ENCODE data around the gene GLT6D1. TPM values are rescaled to one million over a fixed set of nuclear protein-coding genes. Genes with fewer than 3 reads are reported as not detected.

Gene GLT6D1
- total and polyA plus RNA-seq, 2 of the 4 experiments (the other 2 are of a cell fraction), result not detected

DNA sequence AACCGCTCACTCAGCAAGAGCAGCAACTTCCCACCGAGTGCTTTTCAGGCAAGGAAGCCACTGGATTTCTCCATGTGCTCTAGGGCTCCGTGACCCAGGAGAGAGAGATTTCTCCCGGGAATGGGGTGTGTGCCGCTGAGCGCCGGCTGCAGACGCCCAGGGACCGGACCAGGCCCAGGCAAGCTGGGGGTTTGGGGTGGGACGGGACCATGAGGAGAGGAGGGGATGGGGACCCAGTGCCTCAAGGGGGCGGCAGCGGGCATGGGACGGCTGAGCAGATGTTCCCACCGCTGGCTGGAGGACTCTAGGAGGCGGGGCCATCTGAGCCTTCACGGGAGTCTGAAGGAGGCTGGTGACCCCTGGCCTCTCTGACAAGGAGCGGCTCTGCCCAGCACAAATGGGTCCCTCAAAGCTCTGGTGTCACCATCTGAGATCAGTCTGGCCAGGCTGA, 32.3 kb upstream of the GLT6D1 start:
- dilution Hi-C loops (cut with HindIII; ENCODE audit: low sequenced_read_pairs, unreplicated experiment), result no loop called here
- no peak overlapping the region for H2AFZ ChIP-seq (replicated peaks; ENCODE audit: low read length, poor library complexity)
- ATAC-seq (ENCODE audit: low read depth), result no peak
- no peak overlapping the region for H3K4me2 ChIP-seq (ENCODE audit: low read depth, low read length)
- H2BK20ac ChIP-seq (ENCODE audit: low read depth, low read length), result no peak overlapping the region
- 36% methylated on average over 9 of the region's 17 CpGs; no CpG with 5 or more reads in 1 of the 2 experiments for WGBS, 2 experiments (ENCODE audit: extremely low coverage in 2 of 2, insufficient read length in 1 of 2)
- peaks cover 3% of the 10 kb centered on the region; the same call in 1 of the 2 replicates for H3K9me3 ChIP-seq (ENCODE audit: control insufficient read depth, insufficient read depth, low read length)
- in situ Hi-C loops (cut with MboI; ENCODE audit: low sequenced_read_pairs), result no loop called here
- no peak overlapping the region for H3K18ac ChIP-seq (ENCODE audit: low read depth, low read length)
- no peak for DNase-seq
- no peak overlapping the region for H4K91ac ChIP-seq (ENCODE audit: insufficient read depth, low read depth, low read length)
- no peak overlapping the region for H3K14ac ChIP-seq (replicated peaks; ENCODE audit: low read depth, low read length)
- H4K20me1 ChIP-seq (ENCODE audit: insufficient read depth, low read length), result no peaks in the 10 kb centered on the region
- H3K4me3 ChIP-seq (ENCODE audit: insufficient read depth, low read depth, low read length), result no peak overlapping the region
- no peak overlapping the region for H2BK5ac ChIP-seq (ENCODE audit: low read depth, low read length, poor library complexity, severe bottlenecking)
- no peak overlapping the region for H2AK5ac ChIP-seq (ENCODE audit: low read depth, low read length)
- no peaks in the 10 kb centered on the region for H3K4me1 ChIP-seq (ENCODE audit: control insufficient read depth, insufficient read depth, low read length)
- TF ChIP-seq, protein P1, sequence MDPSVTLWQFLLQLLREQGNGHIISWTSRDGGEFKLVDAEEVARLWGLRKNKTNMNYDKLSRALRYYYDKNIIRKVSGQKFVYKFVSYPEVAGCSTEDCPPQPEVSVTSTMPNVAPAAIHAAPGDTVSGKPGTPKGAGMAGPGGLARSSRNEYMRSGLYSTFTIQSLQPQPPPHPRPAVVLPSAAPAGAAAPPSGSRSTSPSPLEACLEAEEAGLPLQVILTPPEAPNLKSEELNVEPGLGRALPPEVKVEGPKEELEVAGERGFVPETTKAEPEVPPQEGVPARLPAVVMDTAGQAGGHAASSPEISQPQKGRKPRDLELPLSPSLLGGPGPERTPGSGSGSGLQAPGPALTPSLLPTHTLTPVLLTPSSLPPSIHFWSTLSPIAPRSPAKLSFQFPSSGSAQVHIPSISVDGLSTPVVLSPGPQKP (IDR thresholded peaks at IDR 0.05; ENCODE audit: borderline replicate concordance, low read depth, low read length), result no peak
- TF ChIP-seq RCOR1 (IDR thresholded peaks at IDR 0.05; ENCODE audit: insufficient replicate concordance, low read length), result no peak
- TF ChIP-seq POLR2A (IDR thresholded peaks at IDR 0.05; ENCODE audit: low read depth, low read length), result no peak
- TF ChIP-seq RFX5 (IDR thresholded peaks at IDR 0.05; ENCODE audit: low read depth, low read length), result no peak
- no peak for TF ChIP-seq MAFK (IDR thresholded peaks at IDR 0.05; ENCODE audit: low read depth, low read length)
- no peak overlapping the region for H3K4ac ChIP-seq (ENCODE audit: low read depth, low read length)
- no peak overlapping the region for H3K23ac ChIP-seq (ENCODE audit: low read depth, low read length)
- no peak overlapping the region for H4K5ac ChIP-seq (ENCODE audit: low read depth, low read length)
- H3K27me3 ChIP-seq (ENCODE audit: control insufficient read depth, insufficient read depth, low read length), result no peaks in the 10 kb centered on the region; the same call in 1 of the 2 replicates
- H4K8ac ChIP-seq (ENCODE audit: low read depth in 2 of 2, low read length in 2 of 2), result no peak overlapping the region
- no peak overlapping the region for H3K9ac ChIP-seq (ENCODE audit: low read depth, low read length)
- no peaks in the 10 kb centered on the region for H3K79me1 ChIP-seq (ENCODE audit: low read depth in 1 of 2, low read length in 2 of 2)
- H3K9me1 ChIP-seq (ENCODE audit: insufficient read depth, low read length), result no peaks in the 10 kb centered on the region
- no TSS peak for BruUV-seq (replicated peaks)
- CTCF ChIA-PET, result no interaction called here
- H2AK9ac ChIP-seq (replicated peaks; ENCODE audit: low read depth, low read length, poor library complexity), result no peak overlapping the region
- no peak overlapping the region for H2BK15ac ChIP-seq (ENCODE audit: low read depth, low read length)
- no peaks in the 10 kb centered on the region for H3K36me3 ChIP-seq (ENCODE audit: control insufficient read depth, insufficient read depth, low read length)
- POLR2A ChIA-PET (ENCODE audit: unreplicated experiment), result no interaction called here
- H3K56ac ChIP-seq (ENCODE audit: extremely low read depth, insufficient read depth, low read length), result no peak overlapping the region
- no peak overlapping the region for H2BK120ac ChIP-seq (ENCODE audit: low read depth, low read length)
- H3K27ac ChIP-seq (ENCODE audit: insufficient read depth, low read length), result no peak overlapping the region
- intact Hi-C loops (cut with micrococcal nuclease), result no loop called here

Measured in IMR-90 (cell line).